Choroid plexus epithelial cell (primary cell): Measurements from ENCODE around the gene EMC9.

Source experiments
- DNase-seq: peaks from one replicate; pipeline ENCODE4 v3.0.0-alpha.2; 2010; ENCODE audit warnings: low read depth
- H3K4me3 ChIP-seq: 2 replicates; pipeline ENCODE4 v1.5.1; 2011; ENCODE audit warnings: low read depth, mild to moderate bottlenecking, control low read depth, low read length, moderate library complexity
- CTCF ChIP-seq: conservative IDR thresholded peaks from 2 replicates; pipeline ENCODE4 v1.5.1; 2011; ENCODE audit warnings: low read depth, mild to moderate bottlenecking, control low read depth, inconsistent platforms, low read length, moderate library complexity

Gene EMC9

DNA sequence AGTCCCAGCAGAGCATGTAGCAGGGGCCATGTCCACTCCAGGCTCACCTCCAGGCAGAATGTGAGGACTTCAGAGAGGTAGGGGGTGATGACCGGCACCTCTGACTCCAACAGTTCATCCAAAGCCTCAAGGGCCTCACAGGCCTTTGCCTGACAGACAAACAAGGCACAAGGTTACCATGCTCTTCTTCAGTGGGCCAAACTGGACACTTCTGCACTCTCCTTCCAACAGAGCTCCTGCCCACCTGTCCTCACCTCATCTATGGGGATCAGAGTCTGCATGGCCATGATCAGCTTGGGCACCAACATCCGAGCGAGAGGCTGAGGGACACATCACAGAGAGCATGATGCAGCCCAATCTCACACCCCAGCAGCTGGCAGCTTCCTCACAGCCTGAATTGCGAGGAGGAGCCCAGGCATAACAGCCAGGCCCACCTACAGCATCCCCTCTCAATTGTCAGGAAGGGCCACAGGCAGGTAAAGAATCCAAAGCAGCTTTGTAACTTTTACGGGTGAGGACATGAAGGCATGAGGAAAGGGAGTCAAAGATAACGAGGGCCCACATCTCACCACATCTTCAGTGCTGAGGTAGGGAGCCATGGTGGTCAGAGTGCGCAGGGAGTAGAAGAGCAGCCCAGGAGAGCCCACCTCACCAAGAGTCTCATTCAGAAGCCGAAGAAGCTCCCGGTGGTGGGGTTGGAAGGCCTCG is 45.6 kb upstream of the EMC9 start:
- DNase-seq: no peak
- no peak overlapping the region for H3K4me3 ChIP-seq
- no peak for TF ChIP-seq CTCF

GRCh38 chr14:24185741-24186140 is 44.4 kb upstream of the EMC9 start:
- no peak for TF ChIP-seq CTCF
- H3K4me3 ChIP-seq: no peak overlapping the region
- DNase-seq: no peak

GRCh38 chr14:24185026-24185425 is 43.6 kb upstream of the EMC9 start:
- TF ChIP-seq CTCF: no peak
- no peak for DNase-seq
- H3K4me3 ChIP-seq: no peak overlapping the region

DNA sequence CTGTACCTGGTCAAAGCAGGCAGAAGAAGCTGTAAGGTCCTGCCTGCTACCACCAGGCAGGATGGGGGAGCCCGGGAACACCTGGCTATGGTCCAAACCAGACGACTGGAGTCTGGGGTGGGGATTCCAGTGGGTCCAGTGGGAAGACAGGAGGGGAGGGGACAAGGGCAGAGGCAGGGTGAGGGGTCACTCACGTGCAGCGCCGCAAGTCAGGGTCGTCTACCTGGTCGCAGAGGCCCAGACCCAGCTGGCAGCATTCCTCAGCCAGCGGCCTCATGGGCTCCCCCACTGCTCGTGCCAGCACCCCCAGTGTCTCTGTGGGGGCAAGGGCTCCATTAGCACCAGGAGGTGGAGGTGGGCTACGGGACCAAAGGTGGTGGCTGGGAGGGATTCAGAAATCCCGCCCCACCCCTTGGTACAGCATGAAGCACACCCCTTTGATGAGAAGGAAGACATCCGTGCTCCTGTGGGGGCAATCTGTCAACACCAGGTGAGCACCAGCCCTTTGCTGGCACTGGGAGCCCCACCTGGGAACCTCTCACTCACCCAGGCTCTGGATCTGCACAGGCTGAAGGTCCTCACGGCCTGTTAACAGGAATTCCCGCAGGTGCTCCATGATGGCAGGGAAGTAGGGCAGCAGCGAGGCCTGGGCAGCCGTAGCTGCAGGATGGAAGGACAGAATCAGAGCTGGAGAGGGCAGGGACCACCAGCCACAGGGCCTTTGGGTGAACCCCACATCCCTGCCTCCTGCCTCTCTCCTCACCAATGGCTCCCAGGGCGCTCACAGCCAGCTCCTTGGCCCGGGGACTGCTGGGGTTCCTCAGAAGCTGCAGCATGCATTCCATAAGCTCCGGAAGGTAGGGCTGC is 42.9 kb upstream of the EMC9 start:
- no peak for DNase-seq
- TF ChIP-seq CTCF: no peak
- H3K4me3 ChIP-seq: no peak overlapping the region

DNA sequence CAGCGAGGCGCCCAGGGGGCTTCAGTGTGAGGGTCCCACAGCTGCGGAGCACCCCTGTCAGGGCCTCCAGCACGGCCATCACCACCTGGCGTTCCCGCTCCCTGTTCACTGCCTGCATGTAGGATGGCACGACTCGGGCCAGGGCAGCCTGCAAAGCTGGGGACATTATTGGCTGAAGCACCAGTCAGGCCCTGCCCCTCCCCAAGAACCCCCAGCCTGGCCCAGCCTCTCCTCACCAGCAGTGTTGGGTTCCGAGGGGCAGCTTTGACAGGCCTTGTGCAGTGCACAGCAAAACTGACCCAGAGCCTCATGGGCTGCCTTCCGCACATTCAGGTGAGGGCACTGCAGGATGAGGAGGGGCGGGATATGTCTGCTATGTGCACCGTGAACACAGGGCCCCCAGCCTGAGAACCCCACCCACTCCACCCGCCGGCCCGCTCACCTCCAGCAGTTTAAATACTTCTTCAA is 41.7 kb upstream of the EMC9 start:
- no peak for DNase-seq
- no peak overlapping the region for H3K4me3 ChIP-seq
- no peak for TF ChIP-seq CTCF

GRCh38 chr14:24182110-24182882 is 40.9 kb upstream of the EMC9 start:
- DNase-seq: no peak
- no peak overlapping the region for H3K4me3 ChIP-seq
- no peak for TF ChIP-seq CTCF
